ENCODE results near the gene FGF6.

The FGF6 gene

DNA sequence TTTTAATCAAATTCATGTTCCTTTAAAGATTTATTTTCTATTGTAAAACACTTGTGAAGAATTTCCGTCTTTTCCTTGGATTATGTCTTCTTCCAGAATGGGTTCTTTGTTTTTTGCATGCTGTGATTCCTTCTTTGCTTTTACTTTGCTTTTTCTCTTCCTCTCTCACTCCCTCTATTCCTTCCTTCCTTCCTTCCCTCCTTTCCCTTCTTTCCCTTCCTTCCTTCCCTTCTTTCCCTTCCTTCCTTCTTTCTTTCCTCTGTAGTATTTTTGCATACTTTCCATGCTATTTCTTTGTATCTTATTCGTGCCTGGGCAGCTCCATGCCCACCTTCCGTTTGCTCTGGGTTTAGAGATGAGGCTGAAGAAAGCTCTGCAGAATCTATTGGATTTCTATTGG, 44.5 kb downstream of the FGF6 start:
- DNase-seq: no peak
- TF ChIP-seq, protein P1, sequence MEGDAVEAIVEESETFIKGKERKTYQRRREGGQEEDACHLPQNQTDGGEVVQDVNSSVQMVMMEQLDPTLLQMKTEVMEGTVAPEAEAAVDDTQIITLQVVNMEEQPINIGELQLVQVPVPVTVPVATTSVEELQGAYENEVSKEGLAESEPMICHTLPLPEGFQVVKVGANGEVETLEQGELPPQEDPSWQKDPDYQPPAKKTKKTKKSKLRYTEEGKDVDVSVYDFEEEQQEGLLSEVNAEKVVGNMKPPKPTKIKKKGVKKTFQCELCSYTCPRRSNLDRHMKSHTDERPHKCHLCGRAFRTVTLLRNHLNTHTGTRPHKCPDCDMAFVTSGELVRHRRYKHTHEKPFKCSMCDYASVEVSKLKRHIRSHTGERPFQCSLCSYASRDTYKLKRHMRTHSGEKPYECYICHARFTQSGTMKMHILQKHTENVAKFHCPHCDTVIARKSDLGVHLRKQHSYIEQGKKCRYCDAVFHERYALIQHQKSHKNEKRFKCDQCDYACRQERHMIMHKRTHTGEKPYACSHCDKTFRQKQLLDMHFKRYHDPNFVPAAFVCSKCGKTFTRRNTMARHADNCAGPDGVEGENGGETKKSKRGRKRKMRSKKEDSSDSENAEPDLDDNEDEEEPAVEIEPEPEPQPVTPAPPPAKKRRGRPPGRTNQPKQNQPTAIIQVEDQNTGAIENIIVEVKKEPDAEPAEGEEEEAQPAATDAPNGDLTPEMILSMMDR (IDR thresholded peaks at IDR 0.05): no peak
- Mint-ChIP-seq H3K4me1 (peaks cover 2% of the 10 kb centered on the region), H3K36me3 (ENCODE audit: low read depth) (no peaks in the 10 kb centered on the region), H3K27me3 (ENCODE audit: low read depth, poor library complexity) (peaks cover 24% of the 10 kb centered on the region), H3K9me3 (peaks cover 15% of the 10 kb centered on the region), H3K4me3 (no peak overlapping the region), H3K27ac (no peak overlapping the region)

DNA sequence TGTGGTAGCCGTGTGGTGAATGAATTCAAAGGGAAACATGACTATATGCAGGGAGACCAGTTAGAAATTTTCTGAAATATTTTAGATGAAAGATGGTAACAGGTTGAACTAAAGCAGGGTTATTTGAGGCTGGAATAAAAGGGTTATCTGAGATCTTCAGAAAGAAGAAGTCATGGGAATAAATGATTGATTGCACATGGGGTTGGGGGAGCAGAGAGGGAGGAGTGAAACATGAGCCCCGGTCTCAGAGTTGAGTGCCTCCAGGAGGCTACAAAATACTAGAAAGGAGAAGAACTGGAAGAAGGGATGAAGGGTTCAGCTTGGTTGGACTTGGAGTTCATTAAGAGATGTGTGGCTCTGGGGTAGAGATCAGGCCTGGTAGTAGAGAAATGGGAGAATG, 49.8 kb downstream of the FGF6 start:
- H3K4me3 Mint-ChIP-seq: no peak overlapping the region
- no peaks in the 10 kb centered on the region for H3K36me3 Mint-ChIP-seq (ENCODE audit: low read depth)
- H3K27ac Mint-ChIP-seq: no peak overlapping the region
- H3K9me3 Mint-ChIP-seq: no peaks in the 10 kb centered on the region
- H3K27me3 Mint-ChIP-seq (ENCODE audit: low read depth, poor library complexity): peaks cover 43% of the 10 kb centered on the region
- no peak for DNase-seq
- peaks cover 8% of the 10 kb centered on the region for H3K4me1 Mint-ChIP-seq
- TF ChIP-seq, protein P1 (IDR thresholded peaks at IDR 0.05): no peak

DNA sequence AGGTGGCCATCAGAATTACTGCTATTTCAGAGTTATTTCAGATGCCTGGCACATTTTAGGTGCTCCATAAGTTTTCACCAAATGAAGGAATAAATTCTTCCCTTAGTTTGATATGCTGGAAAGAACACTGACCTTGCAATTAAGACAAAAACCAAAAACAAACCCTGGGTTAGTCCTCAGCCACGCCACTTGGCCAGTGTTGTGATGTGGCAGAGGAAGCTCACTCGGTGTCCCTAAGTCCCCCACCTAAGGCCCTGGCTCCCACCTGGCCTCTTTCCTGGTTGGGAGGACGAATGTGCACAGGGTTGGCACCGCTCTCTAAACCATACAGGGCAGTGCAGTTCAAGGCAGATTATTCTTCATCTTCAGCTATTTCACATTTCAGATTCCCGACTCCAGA, 52.4 kb downstream of the FGF6 start:
- Mint-ChIP-seq H3K27me3 (ENCODE audit: low read depth, poor library complexity) (peaks cover 35% of the 10 kb centered on the region), H3K9me3 (no peaks in the 10 kb centered on the region), H3K27ac (no peak overlapping the region), H3K4me3 (no peak overlapping the region), H3K36me3 (ENCODE audit: low read depth) (no peaks in the 10 kb centered on the region), H3K4me1 (peaks cover 15% of the 10 kb centered on the region)
- TF ChIP-seq, protein P1 (IDR thresholded peaks at IDR 0.05): no peak
- DNase-seq: no peak

DNA sequence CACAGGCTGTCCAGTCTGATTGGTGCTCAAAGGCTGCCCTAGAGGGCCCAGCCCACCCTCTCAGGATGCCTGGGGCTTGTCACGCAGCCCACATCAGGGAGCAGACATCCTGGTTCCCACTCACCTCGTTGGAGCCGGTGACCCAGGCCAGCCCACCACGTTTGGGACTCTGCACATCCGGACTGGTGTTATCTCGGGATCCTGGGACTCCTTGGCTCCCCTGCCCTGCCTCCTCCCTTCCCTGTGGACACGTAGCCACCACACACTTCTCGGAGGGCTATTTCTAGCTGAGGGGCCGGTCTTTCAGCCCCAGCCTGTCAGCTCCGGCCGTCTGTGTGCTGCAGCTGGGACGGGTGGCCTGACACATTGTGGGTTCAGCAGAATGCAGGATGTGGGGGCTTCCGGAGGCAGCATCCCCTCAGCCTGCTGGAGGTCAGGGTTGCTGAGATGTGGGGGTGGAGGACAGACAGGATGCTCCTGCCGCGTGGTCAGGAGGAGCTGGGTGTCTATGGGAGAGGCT, 53.3 kb downstream of the FGF6 start:
- no peaks in the 10 kb centered on the region for H3K36me3 Mint-ChIP-seq (ENCODE audit: low read depth)
- no peak for DNase-seq
- TF ChIP-seq, protein P1 (IDR thresholded peaks at IDR 0.05): no peak
- peaks cover 15% of the 10 kb centered on the region for H3K4me1 Mint-ChIP-seq
- no peak overlapping the region for H3K27ac Mint-ChIP-seq
- no peak overlapping the region for H3K4me3 Mint-ChIP-seq
- H3K27me3 Mint-ChIP-seq (ENCODE audit: low read depth, poor library complexity): peaks cover 33% of the 10 kb centered on the region
- H3K9me3 Mint-ChIP-seq: no peaks in the 10 kb centered on the region

DNA sequence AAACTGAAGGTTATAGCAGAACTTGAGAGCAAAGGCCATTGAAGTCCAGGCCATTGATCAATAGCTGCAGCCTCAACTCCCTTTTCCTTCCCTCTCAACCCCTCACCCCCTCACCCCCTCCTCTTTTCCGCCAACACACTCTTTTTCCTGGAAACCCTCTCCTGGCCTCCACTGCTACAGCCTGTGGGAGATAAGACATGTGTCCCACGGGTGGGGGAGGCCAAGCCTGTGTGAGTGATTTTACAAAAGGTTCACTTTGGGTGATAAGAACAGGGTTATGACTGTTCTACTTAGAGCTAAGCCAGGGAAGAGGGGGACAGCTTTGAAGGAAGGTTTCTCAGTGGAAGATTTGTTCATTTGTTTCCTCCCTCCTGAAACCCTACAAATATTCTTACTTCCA, 57.0 kb downstream of the FGF6 start:
- no peak for DNase-seq
- peaks cover 23% of the 10 kb centered on the region for H3K27me3 Mint-ChIP-seq (ENCODE audit: low read depth, poor library complexity)
- TF ChIP-seq, protein P1 (IDR thresholded peaks at IDR 0.05): no peak
- no peaks in the 10 kb centered on the region for H3K9me3 Mint-ChIP-seq
- H3K4me3 Mint-ChIP-seq: no peak overlapping the region
- H3K27ac Mint-ChIP-seq: no peak overlapping the region
- H3K4me1 Mint-ChIP-seq: peaks cover 12% of the 10 kb centered on the region
- H3K36me3 Mint-ChIP-seq (ENCODE audit: low read depth): no peaks in the 10 kb centered on the region

DNA sequence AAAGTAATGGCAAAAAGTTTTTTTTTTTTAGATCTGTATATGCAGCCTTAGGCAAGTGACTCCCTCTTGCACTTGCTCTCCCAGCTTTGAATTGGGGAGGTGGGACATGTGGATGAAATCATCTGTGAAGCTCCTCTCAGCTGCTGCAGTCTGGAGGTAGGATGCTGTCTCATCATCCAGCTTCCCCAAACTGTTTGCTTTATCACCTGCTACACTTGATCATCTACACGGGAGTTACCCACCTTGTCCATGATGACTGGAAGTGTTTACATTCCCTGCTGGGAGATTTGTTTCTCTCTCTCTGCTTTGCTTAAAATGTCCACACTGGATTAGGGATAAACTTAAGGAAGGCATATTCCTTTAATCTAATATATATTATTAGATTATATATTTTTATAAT, 57.6 kb downstream of the FGF6 start:
- TF ChIP-seq, protein P1 (IDR thresholded peaks at IDR 0.05): no peak
- Mint-ChIP-seq H3K9me3 (no peaks in the 10 kb centered on the region), H3K36me3 (ENCODE audit: low read depth) (no peaks in the 10 kb centered on the region), H3K27ac (no peak overlapping the region), H3K4me1 (peaks cover 12% of the 10 kb centered on the region), H3K4me3 (no peak overlapping the region), H3K27me3 (ENCODE audit: low read depth, poor library complexity) (peaks cover 23% of the 10 kb centered on the region)
- DNase-seq: no peak
